D721Med (cell line): ENCODE results near the gene MYLK4.

Experiments
- DNase-seq: peaks from one replicate; pipeline ENCODE4 v3.0.0; 2011; ENCODE audit warnings: low spot score; ENCODE audit not compliant: insufficient read length
- FAIRE-seq: peaks from 2 replicates; lab custom pipeline; 2011; peaks lifted over from hg19 to GRCh38; lab: Jason Lieb, UNC
- CTCF ChIP-seq: IDR thresholded peaks from 2 replicates; pipeline ENCODE4 v1.5.1; 2012; ENCODE audit warnings: mild to moderate bottlenecking, control low read depth; ENCODE audit not compliant: insufficient read depth; ENCODE audit errors: missing control alignments

Gene MYLK4

GRCh38 chr6:2729921-2730320, 20.8 kb downstream of the MYLK4 start:
- FAIRE-seq (no peak), DNase-seq (no peak)
- TF ChIP-seq CTCF, result no peak

DNA sequence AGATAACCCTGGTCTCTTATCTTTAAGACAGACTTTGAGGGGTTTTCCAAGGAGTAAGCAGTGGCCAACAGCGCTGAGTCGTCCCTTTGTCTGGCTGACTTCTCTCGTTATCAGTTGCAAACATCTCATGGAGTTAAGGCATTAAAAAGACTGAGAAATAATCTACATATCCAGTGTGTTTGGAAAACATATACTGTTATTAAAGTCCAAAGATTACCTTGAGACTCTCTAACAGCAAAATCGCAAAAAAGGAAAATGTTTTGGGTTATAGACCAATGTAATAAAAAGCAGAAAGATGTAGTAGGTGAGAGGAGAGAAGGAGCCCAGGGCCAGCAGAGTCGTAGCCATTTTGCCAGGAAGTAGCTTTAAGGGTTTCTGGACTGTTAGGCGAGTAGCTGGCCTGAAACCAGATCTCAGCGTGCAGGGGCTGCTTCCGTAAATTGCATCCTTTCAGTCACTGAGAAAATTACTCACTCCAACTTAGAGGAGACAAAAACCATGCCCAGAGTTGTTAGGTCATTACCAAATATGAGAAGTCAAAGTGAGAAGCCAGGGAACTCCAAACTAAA, 24.6 kb downstream of the MYLK4 start:
- DNase-seq (no peak), FAIRE-seq (no peak)
- no peak for TF ChIP-seq CTCF

GRCh38 chr6:2725364-2725988, 25.2 kb downstream of the MYLK4 start:
- no peak for TF ChIP-seq CTCF
- FAIRE-seq, result no peak
- no peak for DNase-seq

DNA sequence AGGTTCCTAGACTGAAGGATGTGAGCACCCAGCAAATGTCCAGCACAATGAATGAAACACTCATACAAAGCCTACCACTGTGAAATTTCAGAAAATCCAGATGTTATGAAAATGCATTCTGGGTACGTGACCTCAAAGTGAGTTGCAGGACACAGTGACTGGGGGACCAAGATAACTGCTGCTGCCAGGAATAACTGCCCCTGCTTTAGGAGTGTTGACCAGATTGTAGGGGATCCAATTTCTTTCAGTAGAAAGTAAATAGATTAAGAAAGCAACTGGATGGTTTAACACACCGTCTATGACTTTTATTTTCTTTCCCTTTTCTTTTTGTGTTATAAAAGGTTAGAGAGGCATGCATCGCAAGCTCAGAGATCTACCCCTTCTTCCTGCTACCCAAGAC, 29.5 kb downstream of the MYLK4 start:
- TF ChIP-seq CTCF, result no peak
- FAIRE-seq, result no peak
- DNase-seq, result no peak

DNA sequence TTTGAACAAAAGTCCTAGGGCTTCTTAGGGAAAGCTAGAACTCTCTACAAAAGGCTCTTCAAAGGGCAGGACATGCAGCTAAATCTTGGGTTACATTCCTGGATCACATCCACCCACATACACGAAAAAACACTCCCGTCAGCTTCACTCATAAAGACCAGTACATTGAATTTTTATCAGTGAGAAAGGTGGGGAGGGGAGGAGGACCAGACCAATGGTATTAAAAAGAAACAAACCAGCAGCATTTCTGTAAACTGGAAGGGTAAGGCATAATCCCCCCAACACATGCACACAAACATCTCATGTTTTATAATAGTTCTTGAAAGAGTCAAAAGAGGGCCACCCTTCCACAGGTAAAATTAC, 31.6 kb downstream of the MYLK4 start:
- TF ChIP-seq CTCF, result no peak
- DNase-seq (no peak), FAIRE-seq (no peak)

- FAIRE-seq (no peak), DNase-seq (no peak)
- TF ChIP-seq CTCF, result no peak
Measured at GRCh38 chr6:2718334-2719092, 32.2 kb downstream of the MYLK4 start.
